Chondrocyte (in vitro differentiated cells): ENCODE measurements around the gene TGFB2. TPM values are rescaled to one million over a fixed set of nuclear protein-coding genes. Genes with fewer than 3 reads are reported as not detected.

ENCODE experiments used
- DNase-seq: peaks from one replicate; pipeline ENCODE4 v3.0.0; 2021; ENCODE audit warnings: mixed read lengths, low spot score
- H3K27ac Mint-ChIP-seq: one replicate; pipeline ENCODE4 v1.8.0; 2021; ENCODE audit warnings: mild to moderate bottlenecking, moderate library complexity, mixed read lengths; ENCODE audit not compliant: unreplicated experiment
- H3K27me3 Mint-ChIP-seq: 2 replicates; pipeline ENCODE4 v1.8.0; 2021; ENCODE audit warnings: low read depth, mixed read lengths
- H3K36me3 Mint-ChIP-seq: 2 replicates; pipeline ENCODE4 v1.8.0; 2021; ENCODE audit warnings: low read depth, mixed read lengths
- H3K4me1 Mint-ChIP-seq: 2 replicates; pipeline ENCODE4 v1.8.0; 2021; ENCODE audit warnings: low read depth, mild to moderate bottlenecking, mixed read lengths
- H3K4me3 Mint-ChIP-seq: one replicate; pipeline ENCODE4 v1.8.0; 2021; ENCODE audit warnings: mild to moderate bottlenecking, moderate library complexity, mixed read lengths; ENCODE audit not compliant: unreplicated experiment
- H3K9me3 Mint-ChIP-seq: 2 replicates; pipeline ENCODE4 v1.8.0; 2021; ENCODE audit warnings: low read depth, mixed read lengths
- CTCF ChIP-seq: fragments of 200-600 bp; sonication (generic); IDR thresholded peaks from 2 replicates; pipeline ENCODE4 v1.5.0; 2021; ENCODE audit warnings: antibody characterized with exemption, mild to moderate bottlenecking, moderate library complexity
- total RNA-seq: library from RNA; stranded (reverse); gene quantifications from 3 replicates; pipeline ENCODE4 v1.2.1, GENCODE V29; 2021

TGFB2 gene
- total RNA-seq, 1 donor from 2014 or later, result 226 TPM

DNA sequence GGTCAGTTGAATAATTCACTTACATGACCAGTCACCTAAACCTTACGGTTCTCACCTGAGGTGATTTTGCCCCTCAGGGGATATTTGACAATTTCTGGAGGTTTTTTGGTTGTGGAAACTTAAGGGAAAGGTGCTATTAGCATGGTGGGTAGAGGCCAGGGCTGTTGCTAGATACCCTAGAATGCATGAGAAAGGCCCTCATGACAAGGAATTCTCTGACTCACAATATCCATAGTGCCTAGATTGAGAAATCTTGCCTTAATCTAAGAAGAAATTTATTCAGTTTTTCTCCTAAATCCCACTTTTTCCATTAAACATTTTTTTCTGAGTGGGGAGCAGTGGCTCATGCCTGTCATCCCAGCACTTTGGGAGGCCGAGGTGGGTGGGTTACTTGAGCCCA, 119.7 kb downstream of the TGFB2 start:
- no peak for TF ChIP-seq CTCF
- H3K4me1 Mint-ChIP-seq, result peaks cover 58% of the 10 kb centered on the region
- H3K27me3 Mint-ChIP-seq, result no peaks in the 10 kb centered on the region
- H3K27ac Mint-ChIP-seq, result peak overlapping the region; percentile 64
- H3K9me3 Mint-ChIP-seq, result no peaks in the 10 kb centered on the region
- no peak for DNase-seq
- no peak overlapping the region for H3K4me3 Mint-ChIP-seq
- no peaks in the 10 kb centered on the region for H3K36me3 Mint-ChIP-seq

- no peak for TF ChIP-seq CTCF
- no peaks in the 10 kb centered on the region for H3K36me3 Mint-ChIP-seq
- no peaks in the 10 kb centered on the region for H3K9me3 Mint-ChIP-seq
- H3K4me1 Mint-ChIP-seq, result peaks cover 42% of the 10 kb centered on the region
- no peak overlapping the region for H3K27ac Mint-ChIP-seq
- H3K27me3 Mint-ChIP-seq, result no peaks in the 10 kb centered on the region
- DNase-seq, result no peak
- no peak overlapping the region for H3K4me3 Mint-ChIP-seq
Measured at GRCh38 chr1:218466341-218467010, 121.3 kb downstream of the TGFB2 start.

- Mint-ChIP-seq H3K27me3 (no peaks in the 10 kb centered on the region), H3K36me3 (no peaks in the 10 kb centered on the region), H3K4me1 (peaks cover 34% of the 10 kb centered on the region), H3K27ac (no peak overlapping the region), H3K4me3 (no peak overlapping the region), H3K9me3 (no peaks in the 10 kb centered on the region)
- TF ChIP-seq CTCF, result no peak
- no peak for DNase-seq
Measured at GRCh38 chr1:218467101-218468072, 122.3 kb downstream of the TGFB2 start.

DNA sequence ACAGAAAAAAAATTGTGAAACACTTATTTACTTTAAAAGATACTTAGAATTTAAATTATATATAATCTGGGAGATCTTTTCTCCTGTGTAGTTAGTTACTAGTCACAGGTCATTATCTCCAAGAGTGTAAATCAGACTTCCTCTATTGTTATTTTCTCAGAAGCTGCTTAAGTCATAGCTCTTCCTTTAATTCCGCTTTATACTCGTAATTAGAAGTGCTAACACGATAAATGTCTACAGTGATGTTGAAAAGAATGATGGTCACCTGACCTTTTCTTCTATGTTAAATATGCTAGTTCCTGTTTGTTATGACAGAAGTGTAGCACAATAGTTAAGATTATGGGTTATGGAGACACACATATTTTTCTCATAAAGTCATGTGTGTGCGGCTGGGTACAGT, 123.6 kb downstream of the TGFB2 start:
- Mint-ChIP-seq H3K4me1 (peaks cover 29% of the 10 kb centered on the region), H3K27me3 (no peaks in the 10 kb centered on the region), H3K4me3 (no peak overlapping the region), H3K9me3 (no peaks in the 10 kb centered on the region), H3K27ac (no peak overlapping the region), H3K36me3 (no peaks in the 10 kb centered on the region)
- no peak for TF ChIP-seq CTCF
- DNase-seq, result no peak

- Mint-ChIP-seq H3K36me3 (no peaks in the 10 kb centered on the region), H3K27me3 (no peaks in the 10 kb centered on the region), H3K4me1 (peaks cover 45% of the 10 kb centered on the region), H3K27ac (peak overlapping the region; percentile 68), H3K9me3 (peaks cover 2% of the 10 kb centered on the region), H3K4me3 (no peak overlapping the region)
- no peak for TF ChIP-seq CTCF
- DNase-seq, result no peak
Measured at GRCh38 chr1:218472885-218473284, 127.7 kb downstream of the TGFB2 start.
